HL-60 (cell line): ENCODE measurements around the gene CEP350.
A peak's percentile ranks its signal among the peaks of the same experiment; 100 is the strongest.

Experiments
- DNase-seq, 2 experiments: peaks; one replicate each; pipeline ENCODE4 v3.0.0-alpha.2; 2010 to 2020; ENCODE audit warnings: low read depth in 1 of 2, low spot score in 1 of 2
- H3K27ac ChIP-seq: fragments of 250-450 bp; sonication (Bioruptor Pico); replicated peaks from 2 replicates; pipeline ENCODE4 v1.5.1; 2020; ENCODE audit warnings: mild to moderate bottlenecking, moderate library complexity
- H3K27me3 ChIP-seq: fragments of 250-450 bp; sonication (Bioruptor Pico); 2 replicates; pipeline ENCODE4 v1.5.1; 2021; ENCODE audit warnings: mild to moderate bottlenecking, moderate library complexity; ENCODE audit not compliant: insufficient read depth, poor library complexity, severe bottlenecking
- H3K4me3 ChIP-seq: replicated peaks from 2 replicates; pipeline ENCODE4 v1.5.1; 2011; ENCODE audit warnings: mild to moderate bottlenecking, control low read depth, low read length; ENCODE audit not compliant: insufficient read depth
- CTCF ChIP-seq: IDR thresholded peaks from one replicate; pipeline ENCODE4 v1.5.1; 2011; ENCODE audit warnings: low read length, control low read depth, inconsistent platforms; ENCODE audit not compliant: insufficient read depth
- GABPA ChIP-seq: IDR thresholded peaks from 2 replicates; pipeline ENCODE4 v1.6.1; 2012; ENCODE audit warnings: low read depth
- POLR2AphosphoS5 ChIP-seq: IDR thresholded peaks from 2 replicates; pipeline ENCODE4 v1.6.1; 2012; ENCODE audit warnings: low read depth
- REST ChIP-seq: IDR thresholded peaks from 2 replicates; pipeline ENCODE4 v1.6.1; 2012; ENCODE audit warnings: low read depth; ENCODE audit not compliant: insufficient replicate concordance
- SPI1 ChIP-seq: IDR thresholded peaks from 2 replicates; pipeline ENCODE4 v1.6.1; 2012; ENCODE audit warnings: low read depth, mild to moderate bottlenecking, borderline replicate concordance

The CEP350 gene

GRCh38 chr1:180156631-180157091, 202.1 kb downstream of the CEP350 start:
- Histone ChIP-seq H3K27ac (peak overlapping the region; percentile 94), H3K4me3 (peak overlapping the region; percentile 87), H3K27me3 (no peaks in the 10 kb centered on the region)
- TF ChIP-seq GABPA, result no peak
- no peak for TF ChIP-seq SPI1
- no peak for TF ChIP-seq CTCF
- TF ChIP-seq REST, result no peak
- no peak for TF ChIP-seq POLR2AphosphoS5
- peak; percentile 68 to 78 for DNase-seq

GRCh38 chr1:180157108-180157507, 202.5 kb downstream of the CEP350 start:
- Histone ChIP-seq H3K27ac (peak overlapping the region; percentile 94), H3K4me3 (peak overlapping the region; percentile 2; the same call in 1 of the 2 replicates), H3K27me3 (no peaks in the 10 kb centered on the region)
- TF ChIP-seq SPI1 (no peak), CTCF (no peak)
- no peak for DNase-seq

GRCh38 chr1:180157576-180158057, 203.0 kb downstream of the CEP350 start:
- no peak overlapping the region for H3K4me3 ChIP-seq
- no peaks in the 10 kb centered on the region for H3K27me3 ChIP-seq
- H3K27ac ChIP-seq, result peak overlapping the region; percentile 94
- DNase-seq, result no peak
- TF ChIP-seq CTCF, result no peak
- no peak for TF ChIP-seq POLR2AphosphoS5
- no peak for TF ChIP-seq REST
- TF ChIP-seq GABPA, result no peak
- no peak for TF ChIP-seq SPI1
